Activated CD4-positive, alpha-beta T cell treated with anti-CD3 and anti-CD28 coated beads, Interleukin-2, amount 50 U/mL, for 4 hours (primary cell): Measurements from ENCODE around the gene SLC34A3.

Experiments
- DNase-seq, 2 experiments: peaks; one replicate each; pipeline ENCODE4 v3.0.0-alpha.2; 2020

The SLC34A3 gene

DNA sequence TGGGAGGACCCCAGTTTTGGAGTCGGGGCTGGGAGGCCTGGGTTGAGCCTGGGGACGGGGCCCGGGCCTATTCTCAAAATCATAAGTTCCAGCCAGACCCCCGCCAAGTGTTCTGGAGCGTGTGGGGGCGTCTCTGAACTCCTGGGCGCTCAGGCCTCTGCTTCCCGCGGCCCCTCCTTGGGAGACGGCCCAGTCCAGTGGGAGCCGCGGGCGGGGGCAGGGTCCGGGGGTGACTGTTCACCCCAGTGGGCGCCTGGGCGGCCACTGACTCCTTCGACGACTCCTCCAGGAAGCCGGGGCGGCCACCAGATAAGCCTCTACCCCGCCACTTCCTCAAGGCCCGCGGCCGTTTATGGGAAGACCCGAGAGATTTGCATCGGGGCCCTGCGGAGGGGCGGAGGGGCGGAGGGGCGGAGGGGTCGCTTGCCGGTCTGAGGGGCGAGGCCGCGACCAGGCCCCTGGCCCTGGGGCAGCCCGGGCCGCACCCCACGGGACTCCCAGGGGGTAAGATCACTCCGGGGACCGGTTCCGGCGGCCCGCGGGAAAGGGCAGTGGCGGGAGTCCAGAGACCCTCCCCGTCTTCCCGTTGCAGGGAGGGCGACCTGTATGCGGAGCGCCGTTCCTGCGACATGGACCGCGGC is 47.5 kb downstream of the SLC34A3 start:
- DNase-seq: no peak

DNA sequence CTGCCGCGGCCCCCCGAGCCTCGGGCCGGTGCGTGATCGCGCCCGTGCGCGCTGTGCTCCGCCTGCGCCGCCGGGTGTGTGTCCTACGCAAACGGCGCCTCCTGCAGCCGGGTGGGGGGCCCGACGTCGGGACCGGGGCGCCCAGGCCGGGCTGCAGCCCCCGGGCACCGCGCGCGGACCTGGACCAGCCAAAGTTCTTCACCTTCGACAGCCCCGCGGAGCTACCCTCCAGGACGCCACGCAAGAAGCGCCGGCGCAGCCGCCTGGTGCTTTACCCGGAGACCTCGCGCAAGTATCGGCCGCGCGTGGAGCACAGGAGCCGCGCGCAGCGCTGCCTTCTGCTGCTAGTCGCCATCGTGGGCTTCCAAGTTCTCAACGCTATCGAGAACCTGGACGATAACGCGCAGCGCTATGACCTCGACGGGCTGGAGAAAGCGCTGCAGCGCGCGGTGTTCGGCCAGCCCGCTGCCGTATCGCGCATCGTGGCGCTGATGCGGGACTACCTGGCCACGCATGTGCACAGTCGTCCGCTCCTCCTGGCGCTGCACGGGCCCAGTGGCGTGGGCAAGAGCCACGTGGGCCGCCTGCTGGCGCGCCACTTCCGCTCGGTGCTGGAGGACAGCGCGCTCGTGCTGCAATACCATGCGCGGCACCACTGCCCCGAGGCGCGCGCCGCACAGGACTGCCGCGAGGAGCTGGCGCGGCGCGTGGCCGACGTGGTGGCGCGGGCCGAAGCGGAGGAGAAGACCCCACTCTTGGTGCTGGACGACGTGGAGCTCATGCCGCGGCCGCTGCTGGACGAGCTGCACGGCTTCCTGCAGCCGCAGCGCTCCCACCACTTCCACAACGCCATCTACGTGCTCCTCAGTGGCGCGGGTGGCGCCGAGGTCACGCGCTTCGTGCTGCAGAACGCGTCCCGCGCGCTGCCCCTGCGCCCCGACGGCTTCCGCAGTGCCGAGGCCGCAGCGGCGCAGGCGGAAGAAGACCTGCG is 48.3 kb downstream of the SLC34A3 start:
- no peak for DNase-seq

DNA sequence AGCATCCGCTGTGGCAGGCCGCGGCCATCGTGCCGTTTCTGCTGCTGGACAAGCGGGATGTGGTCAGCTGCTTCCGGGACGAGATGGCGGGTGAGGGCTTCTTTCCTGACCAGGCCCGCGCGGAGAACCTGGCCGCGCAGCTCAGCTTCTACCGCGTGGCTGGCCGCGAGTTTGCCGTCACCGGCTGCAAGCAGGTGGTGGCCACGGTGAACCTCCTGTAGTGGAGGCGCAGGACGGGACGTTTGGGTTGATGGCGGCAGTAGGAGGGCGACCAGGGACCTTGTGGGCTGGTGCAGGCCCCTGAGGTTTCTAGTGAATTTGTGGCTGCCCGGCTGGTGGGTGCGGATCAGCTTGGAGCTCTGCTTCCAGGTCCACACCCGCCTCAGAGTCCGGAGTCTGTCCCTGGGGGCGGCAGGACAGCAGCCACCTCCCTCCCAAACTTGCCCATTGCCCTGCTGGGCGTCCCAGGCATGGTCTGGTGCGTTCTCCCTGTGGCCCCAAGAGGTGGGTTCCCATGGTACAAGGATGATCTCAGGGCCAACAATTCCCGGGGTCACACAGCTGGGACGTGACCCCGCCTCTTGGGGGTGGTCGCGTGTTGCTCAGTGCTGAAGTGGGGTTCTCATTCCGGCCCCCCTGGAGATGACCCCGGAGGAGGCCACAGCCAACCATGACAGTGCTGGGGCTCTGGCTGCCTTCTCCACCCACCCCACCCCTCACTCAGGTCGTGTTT is 49.2 kb downstream of the SLC34A3 start:
- no peak for DNase-seq

DNA sequence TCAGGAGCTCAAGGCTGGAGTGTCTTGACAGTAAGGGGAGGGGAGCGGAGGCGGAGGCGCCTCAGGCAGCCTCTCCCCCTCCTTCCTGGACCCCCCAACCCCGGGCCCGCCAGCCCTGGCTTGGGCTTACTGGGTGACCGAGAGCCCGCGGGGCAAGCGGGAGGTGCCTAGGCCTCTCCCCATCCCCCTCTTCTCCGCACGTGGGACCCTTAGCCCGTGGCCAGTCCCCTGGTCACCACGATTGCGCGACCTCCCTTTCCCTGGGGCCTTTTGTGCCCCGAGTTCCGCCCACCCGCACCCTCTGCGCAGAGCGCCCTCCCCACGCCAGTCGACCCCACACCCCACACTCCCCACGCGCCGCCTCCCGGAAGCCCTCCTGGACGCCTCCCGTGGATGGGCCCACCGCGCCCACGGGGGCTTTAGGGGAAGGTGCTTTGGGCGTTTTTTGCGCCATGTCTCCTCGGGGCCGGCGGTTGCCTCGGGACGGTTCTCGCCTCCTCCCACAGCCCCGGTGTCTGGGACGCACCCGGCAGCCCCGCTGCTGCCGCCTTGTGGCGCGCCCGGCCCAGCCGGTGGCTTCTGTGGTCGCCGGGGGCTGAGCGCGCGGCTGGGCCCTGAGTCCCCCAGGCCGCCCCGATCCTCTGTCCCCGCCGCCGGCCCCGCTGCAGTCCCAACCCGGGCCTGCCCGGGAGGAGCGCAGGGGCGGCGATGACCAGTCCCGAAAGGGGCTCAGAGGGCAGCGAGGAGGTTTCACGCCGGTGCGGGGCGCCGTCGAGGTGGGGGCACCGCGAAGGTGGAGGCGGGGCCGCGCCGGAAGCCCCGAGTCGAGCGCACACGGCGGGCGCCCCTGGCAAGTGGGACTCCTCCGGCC is 50.0 kb downstream of the SLC34A3 start:
- no peak for DNase-seq

DNA sequence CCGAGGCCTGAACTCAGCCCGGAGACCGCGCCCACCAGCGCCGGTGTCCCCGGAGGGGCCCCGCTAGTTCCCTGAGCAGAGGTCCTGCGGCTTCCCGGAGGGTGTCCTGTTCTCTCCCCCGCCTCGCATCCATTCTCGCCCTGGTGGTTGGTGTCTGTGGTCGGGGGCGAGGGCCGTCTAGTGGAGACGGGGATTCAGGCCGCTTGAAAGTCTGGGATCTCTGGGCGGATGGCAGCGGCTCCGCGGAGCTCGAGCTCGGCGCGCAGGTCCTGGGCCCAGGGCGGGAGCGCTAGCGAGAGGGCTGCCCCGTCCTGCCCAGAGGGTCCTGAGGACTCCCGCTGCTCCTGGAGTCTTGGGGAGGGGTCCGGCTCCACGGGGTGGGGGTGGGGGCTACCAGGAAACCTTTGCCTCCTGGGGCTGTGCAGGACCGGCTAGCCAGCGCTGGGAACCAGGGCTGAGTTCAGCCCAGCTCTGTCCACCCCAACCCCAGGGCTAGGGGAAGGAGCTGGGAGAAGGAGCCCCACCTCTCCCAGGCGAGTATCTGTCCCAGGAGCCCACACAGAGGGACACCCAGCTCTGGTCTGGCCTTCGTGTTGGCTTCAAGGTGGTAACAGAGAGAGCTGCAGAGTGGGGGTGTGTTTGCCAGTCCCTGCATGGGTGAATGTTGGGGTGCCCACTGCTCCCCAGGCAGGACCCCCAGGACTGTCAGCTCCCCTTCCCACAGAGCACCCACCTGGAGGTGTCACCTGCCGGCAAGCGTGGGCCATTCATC is 50.8 kb downstream of the SLC34A3 start:
- no peak for DNase-seq
